ENCODE measurements around the gene GIT2. TPM values are rescaled to one million over a fixed set of nuclear protein-coding genes. Genes with fewer than 3 reads are reported as not detected.
A peak's percentile ranks its signal among the peaks of the same experiment; 100 is the strongest.

GIT2 gene
- total and polyA plus RNA-seq, 8 donors = 6.4 to 98.6 (median 39.2) TPM

DNA sequence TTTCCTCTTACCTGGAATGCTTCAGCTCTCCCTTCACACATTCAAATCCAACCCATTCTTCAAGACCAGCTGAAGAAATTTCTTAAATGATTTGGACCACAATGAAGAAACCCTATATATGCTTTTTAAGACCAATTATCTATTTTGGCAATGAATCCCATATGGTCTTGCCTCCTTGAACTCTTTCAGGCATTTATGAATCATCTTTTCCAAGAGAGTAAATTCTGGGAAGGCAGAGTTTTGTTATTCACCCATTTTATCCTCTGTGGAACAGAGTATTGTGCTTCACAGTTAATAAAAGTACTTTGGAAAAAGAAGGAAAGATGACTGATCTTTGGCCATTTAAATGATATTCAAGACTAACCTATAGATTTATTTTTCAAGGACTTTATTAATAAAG, 14.0 kb downstream of the GIT2 start:
- Histone ChIP-seq H3K36me3 (peaks cover 53 to 100% (median 100%) of the 10 kb centered on the region in 4 donors), H3K27ac (no peak overlapping the region), H3K27me3 (no peaks in the 10 kb centered on the region), H3K9me3 (no peaks in the 10 kb centered on the region), H3K4me3 (no peak overlapping the region), H3K4me1 (peaks cover 0 to 34% (median 13%) of the 10 kb centered on the region in 4 donors)
- DNase-seq = no peak
- TF ChIP-seq POLR2AphosphoS5 (IDR thresholded peaks at IDR 0.05) (no peak), EP300 (IDR thresholded peaks at IDR 0.05) (no peak), POLR2A (IDR thresholded peaks at IDR 0.05) (no peak)
- TF ChIP-seq, protein P1, sequence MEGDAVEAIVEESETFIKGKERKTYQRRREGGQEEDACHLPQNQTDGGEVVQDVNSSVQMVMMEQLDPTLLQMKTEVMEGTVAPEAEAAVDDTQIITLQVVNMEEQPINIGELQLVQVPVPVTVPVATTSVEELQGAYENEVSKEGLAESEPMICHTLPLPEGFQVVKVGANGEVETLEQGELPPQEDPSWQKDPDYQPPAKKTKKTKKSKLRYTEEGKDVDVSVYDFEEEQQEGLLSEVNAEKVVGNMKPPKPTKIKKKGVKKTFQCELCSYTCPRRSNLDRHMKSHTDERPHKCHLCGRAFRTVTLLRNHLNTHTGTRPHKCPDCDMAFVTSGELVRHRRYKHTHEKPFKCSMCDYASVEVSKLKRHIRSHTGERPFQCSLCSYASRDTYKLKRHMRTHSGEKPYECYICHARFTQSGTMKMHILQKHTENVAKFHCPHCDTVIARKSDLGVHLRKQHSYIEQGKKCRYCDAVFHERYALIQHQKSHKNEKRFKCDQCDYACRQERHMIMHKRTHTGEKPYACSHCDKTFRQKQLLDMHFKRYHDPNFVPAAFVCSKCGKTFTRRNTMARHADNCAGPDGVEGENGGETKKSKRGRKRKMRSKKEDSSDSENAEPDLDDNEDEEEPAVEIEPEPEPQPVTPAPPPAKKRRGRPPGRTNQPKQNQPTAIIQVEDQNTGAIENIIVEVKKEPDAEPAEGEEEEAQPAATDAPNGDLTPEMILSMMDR (IDR thresholded peaks at IDR 0.05) = no peak
- intact Hi-C loops (cut with DNase I; ENCODE audit: low total_unique reads) = no loop called here

DNA sequence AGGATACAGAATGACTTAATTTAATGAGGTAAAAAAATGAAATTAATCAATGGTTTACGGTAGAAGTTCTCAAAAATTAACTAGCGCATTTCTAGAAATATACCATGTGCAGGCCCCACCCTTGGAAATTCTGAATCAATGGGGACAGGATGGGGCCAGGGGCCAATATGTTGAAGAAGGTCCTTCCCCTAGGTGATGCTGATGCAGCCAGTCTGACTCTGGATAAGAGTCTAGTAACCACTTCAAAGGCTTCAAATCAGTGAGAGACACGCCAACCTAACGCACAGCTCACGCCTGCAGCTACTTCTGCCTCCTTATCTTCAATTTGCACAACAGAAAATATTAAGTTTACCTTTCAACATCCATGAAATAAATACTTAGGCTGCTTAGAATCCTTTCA, 14.9 kb downstream of the GIT2 start:
- intact Hi-C loops (cut with DNase I; ENCODE audit: low total_unique reads) = no loop called here
- 88 to 96% (median 94%) methylated on average over 5 of the region's 5 CpGs for WGBS, 5 donors

DNA sequence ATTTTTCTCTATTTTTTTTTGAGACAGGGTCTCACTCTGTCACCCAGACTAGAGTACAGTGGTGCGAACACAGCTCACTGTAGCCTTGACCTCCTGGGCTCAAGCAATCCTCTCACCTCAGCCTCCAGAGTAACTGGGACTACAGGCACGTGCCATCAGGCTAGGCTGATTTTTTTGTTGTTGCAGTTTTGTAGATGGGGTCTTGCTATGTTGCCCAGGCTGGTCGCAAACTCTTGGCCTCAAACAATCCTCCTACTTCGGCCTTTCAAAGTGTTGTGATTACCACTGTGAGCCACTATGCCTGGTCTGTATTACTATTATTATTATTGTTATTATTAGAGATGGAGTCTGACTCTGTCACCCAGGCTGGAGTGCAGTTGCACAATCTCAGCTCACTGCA, 23.3 kb downstream of the GIT2 start:
- intact Hi-C loops (cut with DNase I; ENCODE audit: low total_unique reads) = no loop called here
- H3K27me3 ChIP-seq = no peaks in the 10 kb centered on the region
- H3K9me3 ChIP-seq = no peaks in the 10 kb centered on the region
- H3K4me3 ChIP-seq = no peak overlapping the region
- H3K4me1 ChIP-seq = peaks cover 0 to 11% (median 0%) of the 10 kb centered on the region in 4 donors
- DNase-seq = no peak
- WGBS, 5 donors = 94 to 100% (median 98%) methylated on average over 4 of the region's 4 CpGs
- peak overlapping the region in 2 of 5 donors; percentile 51 to 81 for H3K27ac ChIP-seq
- peaks cover 47 to 98% (median 97%) of the 10 kb centered on the region in 4 donors for H3K36me3 ChIP-seq
- TF ChIP-seq POLR2AphosphoS5 (IDR thresholded peaks at IDR 0.05) (no peak), EP300 (IDR thresholded peaks at IDR 0.05) (no peak), POLR2A (IDR thresholded peaks at IDR 0.05) (no peak)
- TF ChIP-seq, protein P1 (IDR thresholded peaks at IDR 0.05) = no peak

More for the DNA sequence above, 14.9 kb downstream of the GIT2 start:
- H3K27ac ChIP-seq = no peak overlapping the region
- no peak for DNase-seq
- H3K9me3 ChIP-seq = no peaks in the 10 kb centered on the region
- H3K4me3 ChIP-seq = no peak overlapping the region
- H3K36me3 ChIP-seq = peaks cover 54 to 100% (median 100%) of the 10 kb centered on the region in 4 donors
- TF ChIP-seq, protein P1 (IDR thresholded peaks at IDR 0.05) = no peak
- no peak for TF ChIP-seq POLR2AphosphoS5 (IDR thresholded peaks at IDR 0.05)
- TF ChIP-seq EP300 (IDR thresholded peaks at IDR 0.05) = no peak
- no peak for TF ChIP-seq POLR2A (IDR thresholded peaks at IDR 0.05)
- H3K27me3 ChIP-seq = no peaks in the 10 kb centered on the region
- H3K4me1 ChIP-seq = peaks cover 0 to 34% (median 13%) of the 10 kb centered on the region in 4 donors

DNA sequence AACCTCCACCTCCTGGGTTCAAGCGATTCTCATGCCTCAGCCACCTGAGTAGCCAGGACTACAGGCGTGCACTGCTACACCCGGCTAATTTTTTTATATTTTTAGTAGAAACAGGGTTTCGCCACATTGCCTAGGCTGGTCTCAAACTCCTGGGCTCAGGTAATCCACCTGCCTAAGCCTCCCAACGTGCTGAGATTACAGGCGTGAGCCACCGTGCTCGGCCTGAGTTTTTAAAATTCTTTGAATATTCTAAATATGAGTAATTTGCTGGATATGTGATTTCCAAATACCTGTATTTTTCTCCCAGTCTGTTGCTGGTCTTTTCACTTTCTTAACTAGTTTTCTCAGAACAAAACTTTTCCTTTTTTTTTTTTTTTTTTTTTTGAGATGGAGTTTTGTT, 27.4 kb downstream of the GIT2 start:
- peaks cover 45 to 98% (median 95%) of the 10 kb centered on the region in 4 donors for H3K36me3 ChIP-seq
- TF ChIP-seq EP300 (IDR thresholded peaks at IDR 0.05) (no peak), POLR2A (IDR thresholded peaks at IDR 0.05) (no peak), POLR2AphosphoS5 (IDR thresholded peaks at IDR 0.05) (no peak)
- TF ChIP-seq, protein P1 (IDR thresholded peaks at IDR 0.05) = no peak
- intact Hi-C loops (cut with DNase I; ENCODE audit: low total_unique reads) = no loop called here
- 90 to 96% (median 95%) methylated on average over 8 of the region's 8 CpGs for whole genome bisulfite sequencing, 5 donors
- no peak for DNase-seq
- H3K9me3 ChIP-seq = no peaks in the 10 kb centered on the region
- peak overlapping the region in 1 of 5 donors; percentile 69 for H3K27ac ChIP-seq
- H3K4me3 ChIP-seq = no peak overlapping the region
- no peaks in the 10 kb centered on the region for H3K27me3 ChIP-seq
- peaks cover 0 to 15% (median 0%) of the 10 kb centered on the region in 4 donors for H3K4me1 ChIP-seq
